T-helper 1 cell treated with Interleukin-12 subunit alpha and Interleukin-12 subunit beta and Interleukin-4 antibody, amounts not matched to agents 30 μg/mL and 1 μg/mL, for 36 hours (primary cell): ENCODE data around the gene CXCR6.
"Not testable (repeated sequence)": the region's sequence is repeated elsewhere in the genome, so short reads cannot be mapped to it uniquely, and the experiment has no call there.

ENCODE experiments used
- H3K27ac Mint-ChIP-seq: one replicate; pipeline ENCODE4 v1.8.0; 2021; ENCODE audit warnings: mild to moderate bottlenecking, mixed read lengths
- H3K27me3 Mint-ChIP-seq: one replicate; pipeline ENCODE4 v1.8.0; 2021; ENCODE audit warnings: low read depth, mixed read lengths
- H3K36me3 Mint-ChIP-seq: one replicate; pipeline ENCODE4 v1.8.0; 2021; ENCODE audit warnings: low read depth, mixed read lengths
- H3K4me1 Mint-ChIP-seq: one replicate; pipeline ENCODE4 v1.8.0; 2021; ENCODE audit warnings: low read depth, mixed read lengths
- H3K4me3 Mint-ChIP-seq: one replicate; pipeline ENCODE4 v1.8.0; 2021; ENCODE audit warnings: mild to moderate bottlenecking, moderate library complexity, mixed read lengths
- H3K9me3 Mint-ChIP-seq: one replicate; pipeline ENCODE4 v1.8.0; 2021; ENCODE audit warnings: mixed read lengths

The CXCR6 gene

DNA sequence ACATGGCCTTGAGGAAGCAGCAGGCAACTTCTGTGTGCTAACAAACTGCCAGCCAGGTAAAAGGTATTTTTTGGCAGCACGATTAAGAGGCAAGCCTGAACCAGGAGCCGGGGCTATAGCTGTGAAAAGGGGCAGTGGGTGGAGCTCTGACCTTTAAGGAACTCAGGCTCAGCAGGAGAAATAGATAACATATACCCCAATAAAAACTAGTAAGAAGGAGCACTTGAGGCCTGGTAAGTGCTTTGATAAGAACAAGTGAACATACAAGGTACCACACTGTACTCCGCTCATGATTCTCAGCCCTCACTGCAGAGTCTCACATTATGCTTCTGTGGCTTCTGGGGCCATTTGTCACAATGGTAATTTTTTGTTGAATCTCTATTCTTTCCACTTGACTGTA lies 46.9 kb downstream of the CXCR6 start:
- H3K36me3 Mint-ChIP-seq: peaks cover 62% of the 10 kb centered on the region
- H3K4me3 Mint-ChIP-seq: no peak overlapping the region
- H3K27me3 Mint-ChIP-seq: no peaks in the 10 kb centered on the region
- peak overlapping the region; percentile 43 for H3K27ac Mint-ChIP-seq
- no peaks in the 10 kb centered on the region for H3K9me3 Mint-ChIP-seq
- H3K4me1 Mint-ChIP-seq: peaks cover 72% of the 10 kb centered on the region

DNA sequence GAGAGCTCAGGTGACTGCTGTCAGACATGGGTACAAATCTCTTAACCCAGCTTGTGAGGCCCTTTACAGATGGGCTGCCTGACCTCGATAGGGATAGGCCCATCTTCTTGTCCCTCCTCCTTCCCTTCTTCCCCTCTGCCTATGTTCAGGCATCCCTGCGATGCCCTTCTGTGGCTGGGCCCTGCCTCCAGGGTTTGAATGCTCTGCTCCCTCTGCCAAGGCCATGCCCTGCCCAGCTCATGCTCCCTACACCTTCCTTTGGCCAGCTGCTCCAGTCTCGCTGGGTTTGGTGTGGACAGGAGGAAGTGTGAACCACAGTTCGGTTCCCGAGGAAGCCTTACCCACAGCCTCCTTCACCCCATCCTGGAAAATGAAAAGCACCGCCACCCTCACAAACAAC lies 48.1 kb downstream of the CXCR6 start:
- Mint-ChIP-seq H3K4me1 (peaks cover 66% of the 10 kb centered on the region), H3K27me3 (no peaks in the 10 kb centered on the region), H3K27ac (peak overlapping the region; percentile 50), H3K9me3 (no peaks in the 10 kb centered on the region), H3K36me3 (peaks cover 53% of the 10 kb centered on the region), H3K4me3 (no peak overlapping the region)

- H3K27me3 Mint-ChIP-seq: no peaks in the 10 kb centered on the region
- no peaks in the 10 kb centered on the region for H3K9me3 Mint-ChIP-seq
- H3K4me1 Mint-ChIP-seq: peaks cover 65% of the 10 kb centered on the region
- peak overlapping the region; percentile 63 for H3K4me3 Mint-ChIP-seq
- H3K27ac Mint-ChIP-seq: peak overlapping the region; percentile 83
- H3K36me3 Mint-ChIP-seq: peaks cover 53% of the 10 kb centered on the region
These were observed 49.0 kb downstream of the CXCR6 start for GRCh38 chr3:45992133-45992729.

DNA sequence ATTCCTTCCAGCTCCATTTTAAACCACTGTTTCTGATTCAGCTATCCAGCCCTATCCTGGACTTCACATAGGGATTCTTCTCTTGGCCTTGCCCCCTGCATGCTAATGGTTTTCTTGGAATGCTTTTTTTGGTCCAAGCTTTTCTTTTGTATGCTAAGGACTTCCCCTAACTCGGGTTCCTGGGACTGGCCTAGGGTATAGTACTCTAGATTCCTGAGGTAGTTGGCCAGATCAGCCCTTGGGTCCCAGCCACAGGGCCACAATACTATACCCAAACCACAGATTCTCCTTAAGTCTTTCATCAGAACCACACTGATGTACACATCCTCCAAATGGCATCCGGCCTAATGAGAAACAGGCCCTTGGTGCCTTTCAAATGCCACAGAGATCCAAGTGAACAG lies 49.6 kb downstream of the CXCR6 start:
- Mint-ChIP-seq H3K27ac (peak overlapping the region; percentile 83), H3K36me3 (peaks cover 49% of the 10 kb centered on the region), H3K4me1 (peaks cover 60% of the 10 kb centered on the region), H3K9me3 (no peaks in the 10 kb centered on the region), H3K27me3 (peaks cover under 1% of the 10 kb centered on the region), H3K4me3 (peak overlapping the region; percentile 63)

DNA sequence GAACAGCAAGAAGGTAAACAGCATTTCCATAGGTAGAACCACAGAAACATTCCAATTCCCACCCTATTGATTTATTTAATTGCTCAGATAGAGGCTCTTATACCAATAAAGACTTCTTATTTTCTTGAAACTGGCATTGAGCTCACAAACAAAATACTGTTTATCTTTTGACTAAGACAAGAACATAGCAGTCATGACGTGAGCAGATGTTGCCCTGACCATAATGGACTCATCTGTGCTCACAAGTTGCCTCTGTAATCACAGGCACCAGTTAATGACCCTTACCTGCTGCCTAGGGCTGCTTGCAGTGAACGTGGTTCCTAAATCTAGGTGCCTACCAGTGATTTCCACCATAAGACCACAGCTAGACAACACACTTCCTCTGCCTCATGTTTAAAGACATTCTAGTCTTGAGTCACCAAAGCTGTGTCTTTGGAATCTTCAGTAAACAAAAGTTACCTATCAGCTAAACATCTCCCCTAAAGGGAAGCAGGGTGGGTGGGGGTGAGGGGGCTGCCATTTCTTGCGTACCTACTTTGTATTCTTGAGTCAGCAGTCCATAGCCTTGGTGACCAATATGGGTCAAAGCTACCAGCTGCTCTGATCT lies 50.3 kb downstream of the CXCR6 start:
- Mint-ChIP-seq H3K27ac (peak overlapping the region; percentile 83), H3K4me1 (peaks cover 55% of the 10 kb centered on the region), H3K36me3 (peaks cover 45% of the 10 kb centered on the region), H3K9me3 (no peaks in the 10 kb centered on the region), H3K27me3 (peaks cover 7% of the 10 kb centered on the region), H3K4me3 (peak overlapping the region; percentile 63)

DNA sequence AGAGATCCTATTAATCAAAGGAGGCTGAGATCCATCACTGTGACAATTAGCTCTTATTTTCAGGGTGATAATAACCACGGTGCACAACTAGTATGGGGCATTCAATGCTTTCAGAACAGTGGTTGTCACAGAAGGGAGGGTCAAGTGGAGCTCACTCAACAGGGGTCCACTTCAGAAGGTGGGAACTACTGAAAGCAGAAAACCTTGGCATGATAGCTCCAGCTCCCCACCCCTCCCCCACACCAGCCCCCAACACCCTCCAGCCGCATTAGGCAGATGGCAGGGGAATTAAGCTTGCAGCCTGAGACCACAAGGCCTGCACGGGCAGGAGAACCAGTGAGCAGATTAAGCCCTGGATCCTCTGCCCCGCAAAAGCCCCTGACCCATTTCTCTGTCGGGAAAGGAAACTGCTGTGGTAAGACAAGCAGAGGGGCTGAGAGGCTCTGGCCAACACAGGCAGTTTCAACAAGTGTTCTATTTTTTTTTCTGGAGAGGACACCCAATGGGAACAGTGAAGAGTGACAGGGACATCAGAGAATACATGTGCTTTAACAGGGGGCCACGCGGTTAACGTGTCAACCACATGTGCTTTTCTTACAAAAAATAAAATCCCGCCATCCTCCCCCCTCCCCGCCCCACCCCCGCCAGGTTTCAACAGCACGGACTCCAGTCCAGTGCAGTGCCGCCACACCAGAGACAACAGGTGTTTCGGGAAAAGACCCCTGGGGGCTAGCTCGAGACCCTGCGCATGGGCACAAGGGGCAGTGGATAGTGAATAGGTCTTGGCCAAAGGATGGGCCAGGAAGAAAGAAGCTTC lies 51.4 kb downstream of the CXCR6 start:
- Mint-ChIP-seq H3K36me3 (peaks cover 38% of the 10 kb centered on the region), H3K9me3 (no peaks in the 10 kb centered on the region), H3K27me3 (peaks cover 7% of the 10 kb centered on the region), H3K4me3 (peak overlapping the region; percentile 85), H3K27ac (peak overlapping the region; percentile 95), H3K4me1 (peaks cover 47% of the 10 kb centered on the region)

GRCh38 chr3:45995236-45996192 lies 52.2 kb downstream of the CXCR6 start, which contains the start of gene FYCO1:
Gene FYCO1, minus strand, starts transcription at chr3:45995824. Its CDS starts 10,914 bp downstream, at chr3:45984910.
- peak within 1 kb of the TSS; percentile 85 for H3K4me3 Mint-ChIP-seq
- H3K9me3 Mint-ChIP-seq: no peaks in the 10 kb centered on the region
- H3K27me3 Mint-ChIP-seq: peaks cover 7% of the 10 kb centered on the region
- peaks cover 39% of the 10 kb centered on the region for H3K4me1 Mint-ChIP-seq
- H3K27ac Mint-ChIP-seq: peak within 1 kb of the TSS; percentile 95
- H3K36me3 Mint-ChIP-seq: peaks cover 33% of the 10 kb centered on the region

DNA sequence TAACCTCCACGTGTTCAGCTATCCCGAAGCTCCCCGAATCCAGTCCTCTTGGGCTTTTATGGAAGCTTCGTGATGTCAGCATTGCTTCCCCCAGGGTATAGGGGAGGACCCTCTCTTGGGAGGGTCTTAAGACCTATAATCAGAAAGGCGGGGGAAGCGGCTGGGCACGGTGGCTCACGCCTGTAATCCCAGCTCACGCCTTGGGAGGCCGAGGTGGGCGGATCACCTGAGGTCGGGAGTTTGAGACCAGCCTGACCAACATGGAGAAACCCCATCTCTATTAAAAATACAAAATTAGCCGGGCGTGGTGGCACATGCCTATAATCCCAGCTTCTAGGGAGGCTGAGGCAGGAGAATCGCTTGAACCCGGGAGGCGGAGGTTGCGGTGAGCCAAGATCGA lies 54.2 kb downstream of the CXCR6 start:
- peaks cover 26% of the 10 kb centered on the region for H3K4me1 Mint-ChIP-seq
- H3K4me3 Mint-ChIP-seq, H3K9me3 Mint-ChIP-seq, H3K27me3 Mint-ChIP-seq, H3K27ac Mint-ChIP-seq: not testable (repeated sequence)
- H3K36me3 Mint-ChIP-seq: peaks cover 20% of the 10 kb centered on the region

DNA sequence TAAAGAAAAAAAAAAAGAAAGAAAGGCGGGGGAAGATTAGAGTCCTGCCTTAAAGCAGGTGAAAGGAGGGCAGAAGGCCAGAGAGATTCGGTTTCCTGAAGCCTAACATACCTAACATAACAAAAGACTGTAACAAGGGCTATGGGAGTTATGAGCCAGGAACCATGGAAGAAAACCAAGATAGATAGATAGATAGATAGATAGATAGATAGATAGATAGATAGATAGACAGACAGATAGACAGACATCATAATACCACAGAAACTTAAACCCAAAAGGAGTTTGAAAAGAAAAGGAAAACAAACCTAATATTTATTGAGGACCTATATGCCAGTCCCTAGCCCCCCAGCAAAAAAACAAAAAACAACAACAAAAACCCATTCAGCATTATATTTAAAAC lies 54.7 kb downstream of the CXCR6 start:
- Mint-ChIP-seq H3K4me3 (no peak overlapping the region), H3K9me3 (no peaks in the 10 kb centered on the region)

More for the DNA sequence above, 54.7 kb downstream of the CXCR6 start:
- Mint-ChIP-seq H3K4me1 (peaks cover 22% of the 10 kb centered on the region), H3K36me3 (peaks cover 18% of the 10 kb centered on the region), H3K27me3 (peaks cover 7% of the 10 kb centered on the region), H3K27ac (no peak overlapping the region)
